Activated CD8-positive, alpha-beta memory T cell treated with anti-CD3 and anti-CD28 coated beads for 24 hours (primary cell): Measurements from ENCODE around the gene CDH12.

Experiments
- DNase-seq: peaks from one replicate; pipeline ENCODE4 v3.0.0-alpha.2; 2020

Gene CDH12

DNA sequence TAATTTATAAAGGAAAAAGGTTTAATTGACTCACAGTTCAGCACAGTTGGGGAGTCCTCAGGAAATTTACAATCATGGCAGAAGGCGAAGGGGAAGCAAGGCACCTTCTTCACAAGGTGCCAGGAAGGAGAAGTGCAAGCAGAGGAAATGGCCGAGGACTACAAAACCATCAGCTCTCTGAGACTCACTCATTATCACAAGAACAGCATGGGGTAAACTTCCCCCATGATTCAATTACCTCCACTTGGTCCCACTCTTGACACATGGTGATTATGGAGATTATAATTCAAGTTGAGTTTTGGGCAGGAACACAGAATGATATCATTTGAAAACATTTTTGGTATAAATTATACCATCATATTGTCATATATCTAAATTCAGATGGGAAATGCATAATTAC is 934.7 kb downstream of the CDH12 start:
- no peak for DNase-seq

DNA sequence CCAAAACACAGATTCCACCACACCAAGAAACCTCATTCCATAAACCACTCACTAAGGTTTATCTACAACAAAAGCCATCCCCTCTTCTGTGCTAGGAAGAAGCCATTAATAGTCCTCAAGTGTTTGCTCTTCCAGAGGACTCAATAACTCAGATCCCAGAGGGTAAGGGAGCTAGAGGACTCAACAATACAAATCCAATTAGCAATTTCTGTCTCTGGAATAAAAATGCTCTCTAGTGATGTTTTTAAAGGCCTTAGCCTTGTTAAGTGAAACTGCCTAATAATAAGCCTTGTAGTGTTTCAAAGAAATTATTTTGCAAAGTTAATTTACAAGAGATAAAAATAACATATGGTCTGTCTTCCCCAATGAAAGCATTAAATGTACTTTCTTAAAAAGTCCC is 942.4 kb downstream of the CDH12 start:
- no peak for DNase-seq

DNA sequence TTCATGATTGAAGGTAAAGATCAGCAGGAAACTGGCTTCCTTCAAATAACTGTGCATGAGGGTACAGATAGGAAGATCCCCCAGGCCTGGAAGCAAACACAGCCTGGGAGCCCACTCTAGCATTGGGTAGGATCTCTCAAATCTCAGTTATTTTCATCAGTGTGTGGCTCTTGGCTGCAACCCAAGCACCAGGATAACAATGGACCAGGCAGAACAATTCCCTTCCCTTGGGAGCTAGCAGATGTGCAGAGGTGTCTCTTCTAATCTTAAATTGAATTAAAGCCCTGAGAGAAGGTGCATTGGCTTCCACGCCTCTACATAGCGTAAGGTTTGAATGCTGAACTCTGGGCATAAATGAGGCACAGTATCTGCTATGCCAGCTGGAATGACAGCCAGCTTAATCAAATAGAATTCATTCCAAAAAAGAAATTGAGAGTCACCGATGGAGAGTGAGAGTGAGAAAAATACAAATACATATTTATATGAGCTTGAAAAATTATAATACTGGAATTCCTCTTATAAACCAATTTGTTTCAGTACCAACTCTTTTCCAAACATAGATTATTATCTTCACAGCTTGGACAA is 957.3 kb downstream of the CDH12 start:
- DNase-seq = no peak

DNA sequence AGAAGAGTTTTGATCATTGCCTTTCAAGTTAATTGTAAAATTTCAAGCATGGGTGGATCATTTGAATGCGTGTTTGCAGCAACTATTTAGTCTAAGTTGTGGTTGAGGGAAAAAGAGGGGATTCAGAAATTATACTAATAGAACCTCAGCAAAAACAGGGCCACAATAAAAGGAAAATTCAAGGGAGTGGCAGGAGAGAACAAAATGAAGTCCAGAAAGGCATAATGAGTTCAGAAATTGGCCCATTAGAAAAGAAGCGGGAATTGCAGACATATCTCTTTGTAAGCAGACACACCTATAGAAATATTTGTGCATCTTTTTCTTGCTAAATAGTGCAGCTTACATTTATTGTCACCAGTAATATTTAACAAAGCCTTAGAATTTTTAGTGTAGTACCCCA is 960.0 kb downstream of the CDH12 start:
- no peak for DNase-seq

DNA sequence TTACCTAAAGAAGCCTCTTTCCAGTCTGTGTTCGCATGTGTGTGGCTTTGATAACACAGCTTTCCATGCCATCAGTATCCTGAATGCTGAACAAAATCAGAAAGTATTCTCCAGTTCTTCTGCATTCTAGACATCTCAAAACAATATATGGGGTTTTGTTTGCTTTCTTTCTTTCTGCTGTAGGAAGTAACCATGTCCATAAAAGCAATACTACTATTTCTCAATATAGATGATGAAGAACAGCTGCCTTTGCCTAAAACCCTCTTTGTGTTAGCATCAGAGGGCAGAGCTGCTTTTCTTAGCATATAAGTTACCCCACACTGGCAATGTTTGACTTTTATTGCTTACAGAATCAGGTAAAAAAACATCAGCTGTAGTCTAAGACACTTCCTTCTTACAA is 963.6 kb downstream of the CDH12 start:
- no peak for DNase-seq

DNA sequence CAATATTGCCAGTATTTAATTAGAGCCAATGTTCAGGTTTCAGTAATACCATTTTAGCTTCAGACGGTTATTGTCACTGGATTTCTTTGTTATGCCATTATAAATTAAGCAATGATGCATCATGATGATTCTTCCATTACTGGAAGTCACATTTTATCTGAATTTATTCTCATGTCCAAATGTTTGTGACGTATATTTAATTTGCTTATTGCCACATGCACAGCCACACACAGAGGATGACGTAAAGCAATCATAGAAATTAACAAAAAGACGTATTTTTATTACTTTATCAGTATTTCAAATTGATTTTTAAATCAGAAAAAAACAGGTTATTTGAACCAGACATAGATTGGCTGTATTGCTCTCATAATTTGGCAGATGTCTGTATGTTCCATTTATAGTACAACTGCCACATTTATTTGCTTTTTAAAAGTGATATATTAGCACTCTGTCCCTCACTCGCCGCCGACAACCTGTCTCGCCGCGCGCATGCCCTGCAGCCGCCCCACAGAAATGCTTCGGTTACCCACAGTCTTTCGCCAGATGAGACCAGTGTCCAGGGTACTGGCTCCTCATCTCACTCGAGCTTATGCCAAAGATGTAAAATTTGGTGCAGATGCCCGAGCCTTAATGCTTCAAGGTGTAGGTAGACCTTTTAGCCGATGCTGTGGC is 970.9 kb downstream of the CDH12 start:
- no peak for DNase-seq

DNA sequence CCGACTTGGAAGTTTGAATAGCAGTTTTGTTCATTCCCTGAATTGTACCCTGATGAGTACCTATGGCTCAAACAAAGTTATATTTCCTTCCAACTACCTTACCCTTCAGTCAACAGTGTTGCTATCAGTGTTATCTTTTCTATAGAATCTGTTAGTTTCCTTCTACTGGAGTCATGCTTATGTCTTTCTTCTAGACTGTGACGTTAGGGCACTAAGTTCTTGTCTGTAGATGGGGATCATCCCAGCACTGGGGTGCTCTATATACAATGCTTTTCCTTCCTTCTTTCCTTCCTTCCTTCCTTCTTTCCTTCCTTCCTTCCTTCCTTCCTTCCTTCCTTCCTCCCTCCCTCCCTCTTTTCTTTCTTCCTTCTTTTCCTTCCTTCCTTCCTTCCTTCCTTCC is 973.0 kb downstream of the CDH12 start:
- no peak for DNase-seq

DNA sequence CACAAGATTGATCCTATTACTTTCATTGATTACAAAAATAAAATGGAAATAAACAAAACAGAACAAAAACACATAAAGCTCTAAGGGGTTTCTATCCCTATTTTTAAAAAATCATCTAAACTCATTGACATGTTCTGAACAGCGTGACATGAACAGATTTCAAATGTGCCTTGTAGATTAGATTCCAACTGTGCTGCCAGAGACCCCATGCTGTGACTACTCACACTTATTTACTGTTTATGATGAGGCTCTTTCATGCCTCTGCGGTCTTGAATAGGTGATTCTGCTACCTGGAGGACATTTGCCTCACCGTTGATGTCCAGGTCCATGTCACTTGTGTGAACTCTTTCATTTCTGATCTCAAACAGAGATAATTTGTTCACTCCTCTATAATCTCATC is 990.2 kb downstream of the CDH12 start:
- DNase-seq = no peak

DNA sequence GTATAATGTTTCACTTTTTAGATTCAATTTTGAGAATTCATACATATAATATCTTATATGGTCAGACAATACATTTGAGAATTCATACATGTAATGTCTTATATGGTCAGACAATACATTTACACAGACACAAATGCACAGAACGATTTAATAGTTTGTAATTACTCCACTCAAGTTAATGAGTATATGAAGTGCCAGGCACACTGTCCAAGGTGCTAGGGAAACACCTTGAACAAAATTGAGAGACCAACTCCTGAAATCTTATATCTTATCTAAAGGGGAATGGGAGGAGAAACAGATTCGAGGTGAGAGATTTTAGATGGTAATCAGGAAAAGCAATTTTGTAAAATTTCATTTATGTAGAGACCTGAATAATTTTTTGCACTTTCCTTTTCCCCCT is 994.7 kb downstream of the CDH12 start:
- DNase-seq = no peak

DNA sequence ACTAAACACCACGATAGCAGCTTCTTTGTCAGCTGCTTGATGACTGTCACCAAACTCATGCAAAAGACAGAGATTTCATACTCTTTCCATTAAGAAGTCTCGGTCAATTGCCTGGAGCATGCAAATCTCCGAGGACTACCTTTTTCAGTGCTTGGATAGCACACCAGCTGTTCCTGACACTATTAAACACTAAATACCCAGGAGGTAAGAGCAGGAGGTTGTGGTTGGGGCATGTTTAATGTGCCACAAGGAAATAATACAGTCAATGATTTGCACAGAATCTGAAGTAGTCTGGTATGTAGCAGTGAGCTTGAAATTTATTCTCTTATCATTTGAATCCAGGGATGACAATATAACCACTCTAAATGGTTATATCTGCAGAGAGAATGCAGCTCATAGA is 996.2 kb downstream of the CDH12 start:
- DNase-seq = no peak

DNA sequence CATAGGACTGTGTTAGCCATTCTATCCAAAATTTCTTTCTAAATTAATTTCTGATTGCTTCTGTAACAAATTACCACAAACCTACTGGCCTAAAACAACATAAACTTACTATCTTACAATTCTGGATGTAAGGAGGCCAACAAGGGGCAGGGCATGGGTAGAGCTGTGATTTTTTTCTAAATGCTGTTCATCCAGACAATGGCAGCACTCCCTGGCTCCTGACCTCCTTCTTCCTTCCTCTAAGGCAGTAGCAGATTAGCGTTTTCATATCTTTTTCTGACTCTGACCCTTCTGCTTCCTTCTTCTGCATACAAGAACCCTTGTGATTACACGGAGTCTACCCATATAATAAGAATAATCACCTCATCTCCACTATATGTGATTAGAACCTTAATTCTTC is 1005.8 kb downstream of the CDH12 start:
- no peak for DNase-seq

DNA sequence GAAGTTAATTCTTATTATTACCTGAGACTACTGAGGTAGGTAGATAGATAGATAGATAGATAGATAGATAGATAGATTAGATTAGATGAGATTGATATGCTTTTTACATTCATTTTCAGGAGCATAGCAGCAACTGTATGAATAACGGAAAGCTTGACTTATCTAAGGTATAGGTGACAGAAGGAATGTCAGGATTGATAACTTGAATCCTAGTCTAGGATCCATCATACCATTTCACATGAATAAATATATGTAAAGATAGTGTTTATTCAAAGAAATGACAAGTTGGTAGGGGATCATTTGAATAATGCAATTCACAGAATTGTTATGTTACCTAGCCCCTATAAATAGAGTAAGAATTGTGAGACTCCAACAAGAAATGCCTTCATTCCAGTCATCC is 1008.2 kb downstream of the CDH12 start:
- no peak for DNase-seq

DNA sequence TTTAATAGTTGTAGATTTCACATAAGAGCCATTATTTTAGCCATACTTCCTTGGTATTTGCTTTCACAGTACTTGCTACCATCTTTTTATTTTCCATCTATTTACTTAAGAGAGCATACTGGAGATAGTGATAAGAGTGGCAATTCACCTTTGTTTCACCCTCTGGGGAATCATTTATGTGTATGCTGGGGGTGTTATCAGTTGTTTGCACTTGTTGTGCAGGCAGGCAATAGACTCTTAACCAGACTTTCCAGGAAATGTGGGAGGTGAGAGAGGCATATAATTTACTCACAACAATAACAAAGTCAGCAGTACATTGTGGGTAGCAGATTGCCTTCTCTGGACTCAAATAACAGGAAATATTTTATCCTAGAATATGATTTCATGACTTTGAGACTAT is 1018.3 kb downstream of the CDH12 start:
- DNase-seq = no peak

DNA sequence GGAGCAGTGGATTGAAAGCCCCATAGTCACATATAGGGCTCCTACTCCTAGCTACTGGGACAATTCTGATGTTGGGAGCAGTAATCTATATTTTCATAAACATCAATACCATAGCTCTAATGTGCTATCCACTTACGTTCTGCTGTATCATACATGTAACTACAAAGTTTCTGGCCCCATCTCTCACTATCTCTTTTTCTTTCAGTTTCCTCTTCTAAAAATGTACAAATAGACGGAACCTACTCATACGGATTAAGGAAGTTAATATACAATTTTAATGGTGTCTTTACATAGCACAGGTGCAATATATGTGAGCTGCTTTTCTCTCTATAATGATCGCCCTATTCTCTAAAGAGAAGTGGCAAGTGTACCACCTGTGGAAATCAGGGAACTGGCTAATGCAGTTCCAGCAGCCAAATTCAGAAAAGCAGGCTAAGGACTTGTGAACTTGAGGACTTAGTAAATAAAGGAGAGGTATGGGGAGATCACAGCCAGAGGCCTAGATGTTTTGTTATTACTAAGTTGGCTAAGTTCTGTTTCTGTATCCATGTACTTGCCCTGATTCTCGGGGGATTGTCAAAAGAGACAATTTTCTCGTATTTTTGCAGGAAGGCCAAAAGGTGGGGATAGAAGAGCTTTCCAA is 1021.9 kb downstream of the CDH12 start:
- DNase-seq = no peak

DNA sequence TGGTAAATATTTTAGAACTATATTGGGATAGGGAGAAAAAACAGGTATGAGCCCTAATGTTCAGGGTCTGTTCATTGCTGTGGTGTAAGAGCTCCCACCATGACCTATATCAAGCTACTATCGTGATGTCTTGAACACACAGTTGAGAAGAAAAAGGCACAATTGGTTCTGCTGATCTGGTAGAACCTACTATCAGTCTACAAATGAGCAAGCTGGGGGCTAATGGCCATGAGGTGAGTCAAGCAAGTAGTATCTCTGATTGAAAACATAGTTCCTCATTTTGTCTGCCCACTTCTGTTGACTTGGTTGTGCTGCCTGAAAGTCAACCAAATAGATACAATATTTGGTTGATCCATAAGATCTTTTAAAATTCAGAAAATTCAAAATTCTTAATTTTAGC is 1026.3 kb downstream of the CDH12 start:
- DNase-seq = no peak

DNA sequence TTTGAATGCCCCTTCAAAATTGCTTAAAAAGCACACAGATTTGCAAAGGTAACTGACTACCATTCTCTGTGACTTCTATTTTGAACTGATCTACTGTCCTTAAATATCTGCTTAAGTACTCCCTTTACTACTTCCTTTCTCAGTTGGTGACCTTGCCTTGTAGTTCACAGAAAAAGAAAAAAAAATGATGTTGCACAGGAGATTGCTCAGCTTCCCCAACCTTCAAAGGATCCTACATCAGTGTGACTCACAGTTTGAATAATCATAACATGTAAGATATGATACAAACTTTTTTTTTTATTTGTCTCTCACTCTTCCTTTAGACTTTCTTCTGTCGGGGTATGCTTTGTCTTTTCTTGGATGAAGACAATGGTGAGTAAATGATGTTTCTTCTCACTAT is 1029.6 kb downstream of the CDH12 start:
- no peak for DNase-seq

DNA sequence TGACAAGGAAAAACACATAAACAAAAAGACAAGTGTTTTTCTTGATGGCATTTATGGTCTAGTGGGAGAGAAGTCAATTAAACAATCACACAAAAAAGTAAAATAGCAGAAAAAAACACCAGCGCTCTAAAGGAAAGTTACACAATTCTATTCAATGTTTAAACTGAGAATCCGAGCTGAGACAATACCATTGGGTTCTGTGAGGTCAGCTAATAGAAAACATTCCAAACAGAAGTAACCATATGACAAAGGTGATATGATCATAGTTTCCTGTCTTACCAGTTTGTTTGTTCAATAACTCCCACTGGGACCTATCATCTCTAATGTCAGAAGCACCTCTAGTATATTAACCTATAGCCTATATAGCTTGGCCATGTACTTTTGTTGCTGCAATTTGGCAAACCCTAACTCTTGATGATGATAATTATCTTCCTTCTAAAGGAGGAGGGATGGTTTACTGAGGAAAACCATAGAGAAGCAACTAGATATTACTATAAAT is 1030.0 kb downstream of the CDH12 start:
- no peak for DNase-seq

DNA sequence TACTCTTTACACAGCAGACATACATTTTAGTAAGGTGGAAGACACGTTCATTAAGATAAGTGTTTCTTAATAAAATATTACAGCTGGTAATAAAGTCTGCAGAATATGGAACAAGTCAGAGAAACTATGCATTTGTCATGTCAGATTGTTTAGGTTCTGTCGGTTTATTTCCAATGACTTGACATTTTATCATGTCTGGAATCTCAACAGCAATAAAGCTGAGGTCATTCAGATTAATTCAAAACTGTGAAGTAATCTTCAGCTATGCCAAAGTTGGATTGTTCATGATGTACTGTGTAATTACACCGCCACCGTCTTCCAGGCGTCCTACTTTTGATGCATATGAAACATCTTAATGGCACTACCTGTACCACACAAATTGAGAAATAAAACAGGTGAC is 1032.6 kb downstream of the CDH12 start:
- DNase-seq = no peak

DNA sequence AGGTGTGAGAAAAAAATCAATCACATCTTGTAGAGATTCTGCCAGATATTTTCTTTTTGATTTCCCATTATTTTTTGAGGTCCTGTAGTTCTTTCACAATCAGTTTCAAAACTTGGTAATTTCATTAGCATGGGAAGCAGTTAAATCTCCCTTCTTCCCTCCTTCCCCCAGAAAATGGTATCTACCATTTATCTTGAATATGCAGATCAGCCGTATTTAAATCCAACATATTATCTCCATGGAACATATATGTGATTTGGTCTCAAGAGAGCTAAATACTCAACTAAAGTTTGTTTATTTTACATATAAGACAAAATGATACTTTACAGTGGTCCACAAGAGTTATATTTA is 1034.8 kb downstream of the CDH12 start:
- DNase-seq = no peak

DNA sequence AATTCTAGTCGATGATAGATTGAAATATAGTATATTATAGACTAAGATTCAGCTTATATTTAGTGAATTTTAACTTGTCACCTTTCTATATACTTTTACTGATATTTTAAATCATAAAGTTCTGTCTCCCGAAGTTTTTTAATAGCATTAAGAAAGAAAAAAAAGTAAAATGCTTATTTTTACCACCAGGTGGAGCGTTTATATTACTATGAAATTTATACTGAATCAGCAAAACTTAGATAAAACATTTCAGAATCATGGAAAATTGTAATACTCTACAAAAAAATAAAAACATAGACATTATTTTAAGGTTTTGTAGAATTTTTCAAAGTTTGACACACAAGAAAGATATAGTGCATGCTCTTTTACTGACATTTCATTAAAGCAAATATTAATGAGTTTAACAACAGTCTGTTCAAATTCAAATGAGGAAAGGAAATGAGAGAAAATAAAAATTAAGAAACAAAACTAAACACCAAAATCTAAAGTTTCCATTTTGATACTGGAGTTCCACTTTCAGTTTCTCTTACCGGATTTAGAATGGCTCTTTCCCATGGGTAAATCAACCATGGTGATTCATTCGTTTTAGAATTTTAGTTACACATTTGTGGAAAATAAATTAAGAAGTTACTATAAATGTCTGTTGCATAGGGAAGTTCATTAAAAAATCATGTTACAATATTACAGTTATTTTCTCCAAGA is 1035.3 kb downstream of the CDH12 start:
- no peak for DNase-seq

DNA sequence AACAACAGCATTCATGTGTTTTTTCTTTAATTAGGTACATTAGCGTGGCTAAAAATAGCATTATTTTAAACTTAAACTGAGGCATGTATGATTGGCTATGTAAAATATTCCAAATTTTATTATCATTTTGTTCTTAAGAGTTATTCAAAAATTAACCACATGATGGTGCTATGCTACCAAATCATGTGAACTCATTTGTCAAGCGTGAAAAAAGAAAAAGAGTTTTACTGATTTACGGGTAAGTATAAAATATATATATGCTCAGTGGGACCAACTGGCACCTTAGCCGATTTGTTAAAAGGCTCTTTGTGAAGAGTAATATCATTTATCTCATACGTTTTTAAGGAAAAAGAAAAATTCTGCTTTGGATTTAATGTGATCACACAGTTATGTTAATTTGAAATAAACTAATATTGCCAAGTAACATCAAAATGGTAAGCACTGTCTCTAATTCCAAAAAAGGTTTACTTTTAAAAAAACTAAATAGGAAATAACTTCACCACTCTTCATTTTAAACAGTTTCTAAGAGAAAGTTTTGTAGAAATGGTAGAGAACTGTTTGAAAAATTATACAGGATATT is 1042.3 kb downstream of the CDH12 start:
- DNase-seq = no peak

DNA sequence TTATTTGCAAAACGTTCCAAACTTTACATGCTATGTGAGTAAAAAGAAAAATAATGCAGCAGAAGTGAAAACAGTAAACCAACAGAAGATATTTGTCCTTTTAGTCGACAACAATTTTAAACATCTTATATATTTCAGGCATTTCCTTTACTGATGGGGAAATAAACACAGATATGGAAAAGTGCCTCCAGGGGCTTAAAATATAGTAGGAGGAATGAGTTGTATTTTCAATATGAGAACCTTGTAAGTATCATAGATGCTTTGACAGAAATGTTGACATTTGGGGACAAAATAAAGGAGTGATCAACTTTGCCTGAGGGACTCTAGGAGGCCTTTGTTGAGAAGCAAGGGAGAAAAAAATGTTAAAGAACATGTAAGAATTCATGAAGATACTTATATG is 1043.5 kb downstream of the CDH12 start:
- no peak for DNase-seq

DNA sequence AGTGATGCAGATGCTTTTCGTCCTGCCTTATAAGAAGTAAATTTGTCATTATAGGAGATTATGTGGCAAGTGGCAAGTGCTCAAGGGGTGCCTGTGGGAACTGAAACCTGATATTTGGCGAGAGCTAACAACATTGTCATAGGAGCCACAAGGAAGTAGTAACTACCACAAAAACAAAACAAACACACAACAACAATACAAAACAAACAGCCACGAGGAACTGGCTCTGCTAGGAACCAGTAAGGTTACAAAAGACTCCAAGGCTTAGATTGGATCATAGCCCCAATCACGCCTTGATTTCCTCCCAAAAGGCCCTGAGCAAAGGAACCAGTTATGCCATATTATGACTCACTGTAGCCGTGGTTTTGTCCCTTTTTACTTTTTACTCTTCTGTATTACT is 1045.2 kb downstream of the CDH12 start:
- DNase-seq = no peak

DNA sequence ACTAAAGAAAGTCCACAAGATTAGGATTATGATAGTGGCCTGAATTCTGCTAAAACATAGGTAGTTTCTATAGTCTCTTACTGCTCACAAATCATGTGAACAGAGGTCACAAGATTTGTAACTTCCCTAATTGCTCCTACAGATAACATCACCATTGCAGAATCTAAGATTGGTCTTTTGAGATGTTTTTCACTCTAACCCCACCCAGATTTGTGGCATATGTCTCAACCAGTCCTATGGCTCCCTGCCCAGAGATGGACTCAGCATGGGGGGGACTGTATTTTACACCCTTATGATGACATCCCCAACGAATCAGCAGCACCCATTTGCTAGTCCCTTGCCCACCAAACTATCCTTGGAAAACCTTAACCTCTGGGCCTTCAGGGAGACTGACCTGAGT is 1046.2 kb downstream of the CDH12 start:
- DNase-seq = no peak
